RWPE1 (cell line): ENCODE measurements around the gene VMP1.
"Not testable (repeated sequence)": the region's sequence is repeated elsewhere in the genome, so short reads cannot be mapped to it uniquely, and the experiment has no call there.

Source experiments
- CTCF ChIA-PET: fragments of 350-600 bp; sonication (Branson Sonifier 250); formaldehyde crosslinking; extraction: SDS; loops from one replicate; lab custom pipeline; 2021; lab: Yijun Ruan, JAX
- POLR2A ChIA-PET: fragments of 400-600 bp; formaldehyde crosslinking; extraction: SDS; loops from one replicate; lab custom pipeline; 2020; ENCODE audit warnings: antibody characterized with exemption; ENCODE audit not compliant: low non-redundant PET; lab: Yijun Ruan, JAX
- DNase-seq: peaks from one replicate; pipeline ENCODE4 v3.0.0; 2012; ENCODE audit warnings: low spot score
- H3K27ac ChIP-seq: fragments of 450-650 bp; 2 replicates; pipeline ENCODE4 v1.5.1; 2017
- TF ChIP-seq, protein P1 (sequence below): fragments of 450-650 bp; conservative IDR thresholded peaks from 2 replicates; pipeline ENCODE4 v1.5.1; 2017; ENCODE audit warnings: low read depth, mild to moderate bottlenecking

VMP1 gene

DNA sequence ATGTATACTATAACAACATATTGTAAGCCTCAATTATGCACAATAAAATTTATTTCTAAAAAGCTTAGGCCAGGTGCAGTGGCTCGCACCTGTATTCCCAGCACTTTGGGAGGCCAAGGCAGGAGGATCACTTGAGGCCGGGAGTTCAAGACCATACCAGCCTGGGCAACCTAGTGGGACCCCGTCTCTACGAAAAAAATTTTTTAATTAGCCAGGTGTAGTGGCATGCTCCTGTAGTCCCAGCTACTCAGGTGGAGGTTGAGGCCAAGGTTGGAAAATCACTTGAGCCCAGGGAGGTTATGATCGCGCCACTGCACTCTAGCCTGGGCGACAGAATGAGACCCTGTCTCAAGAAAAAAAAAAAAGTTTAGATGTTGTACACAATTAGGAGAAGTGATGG lies 45.5 kb downstream of the VMP1 start:
- peak overlapping the region; percentile 56 for H3K27ac ChIP-seq
- ChIA-PET CTCF (interaction anchor here (0.7 to 0.9 kb wide), 3 partner anchors 19 to 134 kb away, joined by 3 to 4 read pairs (median 4); no protein-coding TSS in a partner anchor), POLR2A (no interaction called here)
- no peak for DNase-seq
- TF ChIP-seq, protein P1, sequence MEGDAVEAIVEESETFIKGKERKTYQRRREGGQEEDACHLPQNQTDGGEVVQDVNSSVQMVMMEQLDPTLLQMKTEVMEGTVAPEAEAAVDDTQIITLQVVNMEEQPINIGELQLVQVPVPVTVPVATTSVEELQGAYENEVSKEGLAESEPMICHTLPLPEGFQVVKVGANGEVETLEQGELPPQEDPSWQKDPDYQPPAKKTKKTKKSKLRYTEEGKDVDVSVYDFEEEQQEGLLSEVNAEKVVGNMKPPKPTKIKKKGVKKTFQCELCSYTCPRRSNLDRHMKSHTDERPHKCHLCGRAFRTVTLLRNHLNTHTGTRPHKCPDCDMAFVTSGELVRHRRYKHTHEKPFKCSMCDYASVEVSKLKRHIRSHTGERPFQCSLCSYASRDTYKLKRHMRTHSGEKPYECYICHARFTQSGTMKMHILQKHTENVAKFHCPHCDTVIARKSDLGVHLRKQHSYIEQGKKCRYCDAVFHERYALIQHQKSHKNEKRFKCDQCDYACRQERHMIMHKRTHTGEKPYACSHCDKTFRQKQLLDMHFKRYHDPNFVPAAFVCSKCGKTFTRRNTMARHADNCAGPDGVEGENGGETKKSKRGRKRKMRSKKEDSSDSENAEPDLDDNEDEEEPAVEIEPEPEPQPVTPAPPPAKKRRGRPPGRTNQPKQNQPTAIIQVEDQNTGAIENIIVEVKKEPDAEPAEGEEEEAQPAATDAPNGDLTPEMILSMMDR: no peak

DNA sequence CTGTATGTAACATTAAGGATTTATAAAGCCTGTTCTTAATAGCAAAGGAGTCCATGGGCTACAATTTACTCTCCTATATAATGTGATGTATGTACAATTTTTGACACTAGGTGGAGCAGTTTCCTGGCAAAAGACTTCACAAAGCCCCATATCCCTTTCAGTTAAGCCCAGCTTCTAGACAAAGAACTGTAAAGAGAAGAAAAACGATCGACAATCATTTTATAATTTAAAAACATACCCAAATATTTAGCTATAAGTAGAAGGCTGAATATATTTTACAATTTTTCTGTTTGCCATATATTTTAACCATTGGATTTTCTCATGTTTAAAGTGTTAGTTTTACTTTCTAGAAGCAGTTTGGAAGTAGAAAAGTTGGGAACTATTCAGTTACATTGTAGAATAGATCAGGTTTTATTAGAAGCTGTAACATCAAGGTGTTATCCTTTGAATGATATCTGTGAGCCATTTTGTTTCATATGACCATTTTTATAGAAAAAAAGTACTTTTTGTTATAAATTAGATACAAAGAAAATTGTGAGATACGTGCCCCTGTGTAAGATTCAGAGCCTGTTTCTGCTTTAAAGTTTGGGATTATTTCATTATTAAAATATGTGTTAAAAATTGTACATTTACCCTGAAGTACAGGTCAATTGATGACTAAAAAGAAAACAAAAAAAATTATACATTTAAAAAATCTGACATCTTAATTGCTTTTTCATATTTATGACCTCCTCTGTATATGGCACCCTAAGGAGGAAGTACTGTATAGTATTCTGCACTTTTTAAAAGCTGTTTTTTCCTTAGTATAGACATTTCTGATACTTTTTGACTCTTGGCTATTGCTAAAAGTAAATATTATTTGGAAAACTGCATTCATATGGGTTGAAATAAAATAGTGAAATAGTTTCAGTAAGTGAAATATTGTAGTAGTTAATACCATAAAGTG lies 46.3 kb downstream of the VMP1 start:
- POLR2A ChIA-PET: interaction anchor here (0.6 to 1.2 kb wide), 2 partner anchors 84 to 90 kb away, joined by 4 to 5 read pairs; no protein-coding TSS in a partner anchor
- CTCF ChIA-PET: interaction anchor here (0.6 to 1.8 kb wide), 9 partner anchors 10 to 1562 kb away, joined by 3 to 6 read pairs (median 3); partner anchors contain the start of gene EPX
- peak; percentile 83 for DNase-seq
- no peak overlapping the region for H3K27ac ChIP-seq
- TF ChIP-seq, protein P1: peak; percentile 76

DNA sequence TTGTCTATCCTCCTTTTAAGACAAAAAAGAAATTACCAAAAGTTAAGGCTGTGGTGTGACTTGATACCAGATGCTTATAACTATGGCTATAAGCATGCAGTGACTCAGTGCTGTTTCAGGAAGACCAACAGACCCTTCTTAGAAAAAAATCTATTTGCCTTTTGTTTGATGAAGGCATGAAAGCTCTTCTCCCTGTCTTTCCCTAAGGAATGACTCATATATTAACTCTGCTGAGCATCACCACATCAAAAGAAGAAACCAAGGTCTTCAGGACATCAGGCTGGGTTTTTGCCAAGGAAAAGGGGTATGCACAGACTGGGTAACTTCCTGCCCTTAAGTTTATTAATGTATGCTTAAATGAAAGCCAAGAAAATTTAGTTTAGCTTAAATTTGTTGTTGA lies 47.1 kb downstream of the VMP1 start:
- H3K27ac ChIP-seq: peak overlapping the region; percentile 95
- peak; percentile 73 for DNase-seq
- TF ChIP-seq, protein P1: no peak
- POLR2A ChIA-PET: interaction anchor here (0.6 to 1.2 kb wide), 2 partner anchors 83 to 89 kb away, joined by 4 to 5 read pairs; no protein-coding TSS in a partner anchor
- CTCF ChIA-PET: interaction anchor here (0.6 to 1.8 kb wide), 2 partner anchors 25 to 29 kb away, joined by 6 read pairs; no protein-coding TSS in a partner anchor

DNA sequence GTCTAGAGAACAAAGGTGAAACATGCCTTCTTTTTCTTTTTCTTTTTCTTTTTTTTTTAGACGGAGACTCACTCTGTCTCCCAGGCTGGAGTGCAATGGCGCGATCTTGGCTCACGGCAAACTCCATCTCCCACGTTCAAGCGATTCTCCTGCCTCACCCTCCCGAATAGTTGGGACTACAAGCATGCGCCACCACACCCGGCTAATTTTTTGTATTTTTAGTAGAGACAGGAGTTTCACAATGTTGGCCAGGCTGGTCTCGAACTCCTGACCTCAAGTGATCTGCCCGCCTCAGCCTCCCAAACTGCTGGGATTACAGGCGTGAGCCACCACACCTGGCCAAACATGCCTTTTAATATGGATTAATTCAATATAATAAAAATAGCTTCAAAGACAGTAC lies 47.6 kb downstream of the VMP1 start:
- H3K27ac ChIP-seq: peak overlapping the region; percentile 95

DNA sequence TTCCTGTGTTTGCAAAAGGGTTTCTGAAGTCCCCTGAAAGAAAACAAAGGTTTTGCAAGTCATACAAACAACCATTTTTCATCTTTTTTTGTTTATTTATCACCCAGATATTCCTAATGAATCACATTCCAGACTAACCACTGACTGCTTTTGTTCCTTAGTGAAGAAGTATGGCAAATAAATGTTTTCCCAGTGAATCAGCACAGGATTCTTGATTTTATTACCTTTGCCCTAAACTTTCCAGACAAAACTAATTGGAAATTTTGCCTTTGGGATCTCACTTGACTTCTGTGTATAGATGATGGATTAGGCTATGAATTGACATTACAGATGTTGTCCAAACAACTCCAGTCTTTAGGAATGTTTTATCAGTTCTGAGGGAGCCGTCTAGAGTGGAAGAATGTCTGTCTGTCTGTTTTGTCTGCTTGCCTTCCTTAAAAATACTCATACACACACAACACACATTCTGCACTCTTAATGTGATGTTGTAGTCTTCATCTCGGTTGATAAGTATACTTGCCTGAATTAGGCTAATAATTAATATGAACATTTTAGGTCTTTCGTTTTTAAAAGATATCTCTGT lies 48.9 kb downstream of the VMP1 start:
- CTCF ChIA-PET: interaction anchor here (0.7 kb wide), 1 partner anchor 12 kb away, joined by 6 read pairs; no protein-coding TSS in a partner anchor
- peak; percentile 71 for DNase-seq
- POLR2A ChIA-PET: no interaction called here
- H3K27ac ChIP-seq: peak overlapping the region; percentile 95
- TF ChIP-seq, protein P1: no peak

More for the DNA sequence above, 47.6 kb downstream of the VMP1 start:
- DNase-seq, POLR2A ChIA-PET: not testable (repeated sequence)
- CTCF ChIA-PET: interaction anchor here (0.6 to 1.8 kb wide), 2 partner anchors 26 to 28 kb away, joined by 6 read pairs; no protein-coding TSS in a partner anchor

DNA sequence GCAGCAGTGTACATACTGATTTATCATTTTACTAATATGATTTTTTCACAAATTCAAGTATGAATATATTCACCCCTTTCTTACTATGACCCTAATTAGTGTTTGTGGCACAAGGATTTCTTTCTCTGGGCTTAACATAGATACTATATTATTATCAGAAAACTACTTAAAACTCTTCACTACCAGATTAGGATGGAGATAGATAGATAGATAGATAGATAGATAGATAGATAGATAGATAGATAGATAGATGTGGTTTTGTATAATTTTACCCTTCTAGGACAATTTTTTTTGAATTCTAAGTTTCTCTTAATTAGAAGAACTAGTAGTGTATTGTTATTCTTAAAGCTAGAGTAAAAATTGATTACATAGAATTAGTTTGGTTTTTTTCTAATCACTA lies 49.6 kb downstream of the VMP1 start:
- TF ChIP-seq, protein P1: no peak
- no peak overlapping the region for H3K27ac ChIP-seq
- POLR2A ChIA-PET: no interaction called here
- CTCF ChIA-PET: interaction anchor here (0.6 kb wide), 2 partner anchors 96 to 125 kb away, joined by 3 to 6 read pairs; no protein-coding TSS in a partner anchor
- DNase-seq: no peak
